ENCODE results near the gene TEAD2. TPM values are rescaled to one million over a fixed set of nuclear protein-coding genes. Genes with fewer than 3 reads are reported as not detected.

Gene TEAD2
- total and polyA plus RNA-seq, 9 of the 15 experiments (the other 6 are each of a cell fraction or from before 2014, with no cell fraction given) = 1.6 to 27.0 (median 13.9) TPM

- TF ChIP-seq RREB1 (CRISPR knock-in tag; IDR thresholded peaks at IDR 0.05) = no peak
- TF ChIP-seq MEF2A (IDR thresholded peaks at IDR 0.05; ENCODE audit: control insufficient read depth, low read depth, low read length) = peak; percentile 94
- TF ChIP-seq REST (IDR thresholded peaks at IDR 0.05; ENCODE audit: borderline replicate concordance) = peak; percentile 20; the same call in 1 of the 2 replicates
- TF ChIP-seq REST (CRISPR knock-in tag; IDR thresholded peaks at IDR 0.05; ENCODE audit: low read depth) = no peak
- TF ChIP-seq JUND (IDR thresholded peaks at IDR 0.05; ENCODE audit: borderline replicate concordance, low read depth, low read length) = 0 out of 2 replicates have a peak, but pooled peaks have one; percentile 23
- TF ChIP-seq JUND (tag; IDR thresholded peaks at IDR 0.05; ENCODE audit: borderline replicate concordance, low read depth, low read length) = no peak
- TF ChIP-seq ARID3B (CRISPR knock-in tag; IDR thresholded peaks at IDR 0.05; ENCODE audit: borderline replicate concordance) = no peak
- no peak for TF ChIP-seq SMARCA4 (IDR thresholded peaks at IDR 0.05)
- TF ChIP-seq TEAD2 (tag; IDR thresholded peaks at IDR 0.05) = no peak
- TF ChIP-seq ZNF384 (IDR thresholded peaks at IDR 0.05; ENCODE audit: low read depth, low read length) = peak; percentile 67; the same call in 1 of the 2 replicates
- TF ChIP-seq ZNF764 (CRISPR knock-in tag; IDR thresholded peaks at IDR 0.05; ENCODE audit: low read depth) = no peak
Measured at GRCh38 chr19:49327878-49328544, 34.2 kb downstream of the TEAD2 start (continued).

All from K562 (cell line).